HepG2 (cell line): ENCODE data around the gene HSDL1. TPM values are rescaled to one million over a fixed set of nuclear protein-coding genes. Genes with fewer than 3 reads are reported as not detected.
A peak's percentile ranks its signal among the peaks of the same experiment; 100 is the strongest.

Experiments used
- BORCS8-MEF2B ChIP-seq: sonication (generic); formaldehyde crosslinking; IDR thresholded peaks from 2 replicates; pipeline ENCODE4 v1.8.0; 2022; ENCODE audit warnings: mild to moderate bottlenecking, missing genetic modification reagents
- CCDC6 ChIP-seq: sonication (generic); formaldehyde crosslinking; IDR thresholded peaks from 2 replicates; pipeline ENCODE4 v1.8.1; 2022; ENCODE audit warnings: mild to moderate bottlenecking, missing genetic modification reagents, moderate library complexity
- GABPA ChIP-seq, 2 experiments: IDR thresholded peaks; 2 replicates each; pipeline ENCODE4 v1.6.1; 2011 to 2016; ENCODE audit warnings: low read depth in 2 of 2, low read length in 1 of 2, missing biosample characterization in 1 of 2, missing genetic modification characterization in 1 of 2
- TSC22D2 ChIP-seq: sonication (generic); formaldehyde crosslinking; IDR thresholded peaks from 2 replicates; pipeline ENCODE4 v1.5.1; 2020; ENCODE audit warnings: missing genetic modification reagents, mild to moderate bottlenecking, borderline replicate concordance
- ZBTB38 ChIP-seq: sonication (generic); formaldehyde crosslinking; IDR thresholded peaks from 2 replicates; pipeline ENCODE4 v1.5.1; 2020; ENCODE audit warnings: mild to moderate bottlenecking, missing genetic modification reagents
- ZFP36L1 ChIP-seq: sonication (generic); formaldehyde crosslinking; IDR thresholded peaks from 2 replicates; pipeline ENCODE4 v1.8.0; 2022; ENCODE audit warnings: mild to moderate bottlenecking, missing genetic modification reagents, moderate library complexity
- ZMYM3 ChIP-seq: sonication (generic); formaldehyde crosslinking; IDR thresholded peaks from 2 replicates; pipeline ENCODE4 v1.5.1; 2020; ENCODE audit warnings: mild to moderate bottlenecking, missing genetic modification reagents
- ZNF282 ChIP-seq: fragments of 450-650 bp; IDR thresholded peaks from 2 replicates; pipeline ENCODE4 v1.6.1; 2018; ENCODE audit not compliant: partially characterized antibody
- ZNF432 ChIP-seq: sonication (generic); formaldehyde crosslinking; IDR thresholded peaks from 2 replicates; pipeline ENCODE4 v1.5.0; 2020; ENCODE audit warnings: missing genetic modification reagents, mild to moderate bottlenecking, borderline replicate concordance
- ZNF616 ChIP-seq: sonication (generic); formaldehyde crosslinking; IDR thresholded peaks from 2 replicates; pipeline ENCODE4 v1.5.0; 2020; ENCODE audit warnings: low read depth, mild to moderate bottlenecking, missing genetic modification reagents
- polyA plus RNA-seq, 8 experiments: library from polyadenylated mRNA; depleted of rRNA in 3 of 8; stranded (reverse) in 7 of 8; unstranded in 1 of 8; fragments of >200 nt; fragmentation: Illumina TruSeq in 4 of 8; extraction: Trizol in 4 of 8; gene quantifications; 2 replicates each; pipeline versions ENCODE4 v1.2.1 to v1.2.3, GENCODE V29; 2011 to 2016; ENCODE audit warnings: low read depth in 4 of 8, missing spikeins in 1 of 8, mixed read lengths in 1 of 8; ENCODE audit not compliant: insufficient read depth in 1 of 8
- total RNA-seq, 5 experiments: library from RNA; depleted of rRNA; stranded (reverse); fragments of >200 nt; fragmentation: Illumina TruSeq; extraction: Trizol; gene quantifications; 2 replicates each; pipeline ENCODE4 v1.2.3, GENCODE V29; 2016; ENCODE audit warnings: low read depth in 1 of 5
- TF ChIP-seq, protein P1 (sequence below): sonication (generic); formaldehyde crosslinking; IDR thresholded peaks from 2 replicates; pipeline ENCODE4 v1.5.0; 2020; ENCODE audit warnings: mild to moderate bottlenecking, missing genetic modification reagents
- TF ChIP-seq, protein P2 (sequence below): sonication (generic); formaldehyde crosslinking; IDR thresholded peaks from 2 replicates; pipeline ENCODE4 v1.5.0; 2020; ENCODE audit warnings: missing genetic modification reagents
- TF ChIP-seq, protein P3 (sequence below), 2 experiments: fragments of 450-650 bp in 1 of 2; sonication (generic) in 1 of 2; formaldehyde crosslinking in 1 of 2; IDR thresholded peaks; 2 replicates each; pipeline versions ENCODE4 v1.6.1 to v1.8.0; 2016 to 2022; ENCODE audit warnings: antibody characterized with exemption in 1 of 2, mild to moderate bottlenecking in 1 of 2, missing genetic modification reagents in 1 of 2
- TF ChIP-seq, protein P4 (sequence below): sonication (generic); formaldehyde crosslinking; IDR thresholded peaks from 2 replicates; pipeline ENCODE4 v1.9.0; 2021; ENCODE audit warnings: missing genetic modification reagents, mild to moderate bottlenecking, borderline replicate concordance

HSDL1 gene
- total and polyA plus RNA-seq, 2 of the 13 experiments (the other 11 are each of a cell fraction or from before 2014, with no cell fraction given) = 49.2 to 49.7 TPM

DNA sequence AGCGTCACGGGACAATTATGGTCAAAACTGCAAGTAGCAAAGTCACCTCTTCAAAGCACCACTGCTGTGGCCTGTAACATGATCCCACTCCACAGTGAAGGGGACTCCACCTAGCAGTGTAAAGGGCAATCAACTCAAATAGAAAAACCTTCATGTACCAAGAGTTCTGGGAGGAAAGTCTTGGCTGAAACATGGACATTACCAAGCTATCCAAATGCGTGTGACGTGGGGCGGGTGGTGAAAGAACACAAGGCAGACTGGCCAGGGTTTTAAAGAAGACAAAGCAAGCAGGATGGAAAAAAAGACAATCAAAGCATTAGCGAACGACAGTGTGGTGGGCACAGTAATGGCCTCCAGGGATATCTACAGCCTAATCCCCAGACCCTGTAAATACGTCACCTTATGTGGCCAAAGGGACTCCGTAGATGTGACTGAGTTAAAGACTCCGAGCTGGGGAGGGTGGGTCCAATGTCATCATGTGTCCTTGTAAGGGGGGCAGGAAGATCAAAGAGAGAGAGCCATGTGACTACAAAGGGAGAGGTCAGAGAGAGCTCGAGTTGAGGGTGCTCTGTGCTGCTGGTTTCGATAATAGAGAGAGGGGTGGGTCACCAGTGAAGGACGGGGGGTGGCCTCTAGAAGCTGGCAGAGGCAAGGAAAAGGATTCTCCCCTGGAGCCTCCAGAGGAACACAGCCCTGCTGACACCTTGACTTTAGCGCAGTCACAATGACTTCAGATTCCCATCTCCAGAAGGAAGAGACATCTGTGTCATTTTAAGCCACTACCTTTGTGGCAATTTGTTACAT lies 6.0 kb downstream of the HSDL1 start (continued):
- TF ChIP-seq ZFP36L1 (peak; percentile 72), ZBTB38 (CRISPR knock-in tag) (no peak; the same call in 1 of the 2 replicates), CCDC6 (CRISPR knock-in tag) (peak; percentile 27; the same call in 1 of the 2 replicates), GABPA (IDR thresholded peaks at IDR 0.05; ENCODE audit: low read depth, low read length) (no peak), GABPA (CRISPR knock-in tag; IDR thresholded peaks at IDR 0.05; ENCODE audit: low read depth) (0 out of 2 replicates have a peak, but pooled peaks have one; percentile 41), ZMYM3 (CRISPR knock-in tag) (peak; percentile 23; the same call in 1 of the 2 replicates), ZNF282 (no peak), BORCS8-MEF2B (CRISPR knock-in tag) (no peak), ZNF616 (no peak), TSC22D2 (CRISPR knock-in tag) (0 out of 2 replicates have a peak, but pooled peaks have one; percentile 83), ZNF432 (no peak)
- TF ChIP-seq, protein P1, sequence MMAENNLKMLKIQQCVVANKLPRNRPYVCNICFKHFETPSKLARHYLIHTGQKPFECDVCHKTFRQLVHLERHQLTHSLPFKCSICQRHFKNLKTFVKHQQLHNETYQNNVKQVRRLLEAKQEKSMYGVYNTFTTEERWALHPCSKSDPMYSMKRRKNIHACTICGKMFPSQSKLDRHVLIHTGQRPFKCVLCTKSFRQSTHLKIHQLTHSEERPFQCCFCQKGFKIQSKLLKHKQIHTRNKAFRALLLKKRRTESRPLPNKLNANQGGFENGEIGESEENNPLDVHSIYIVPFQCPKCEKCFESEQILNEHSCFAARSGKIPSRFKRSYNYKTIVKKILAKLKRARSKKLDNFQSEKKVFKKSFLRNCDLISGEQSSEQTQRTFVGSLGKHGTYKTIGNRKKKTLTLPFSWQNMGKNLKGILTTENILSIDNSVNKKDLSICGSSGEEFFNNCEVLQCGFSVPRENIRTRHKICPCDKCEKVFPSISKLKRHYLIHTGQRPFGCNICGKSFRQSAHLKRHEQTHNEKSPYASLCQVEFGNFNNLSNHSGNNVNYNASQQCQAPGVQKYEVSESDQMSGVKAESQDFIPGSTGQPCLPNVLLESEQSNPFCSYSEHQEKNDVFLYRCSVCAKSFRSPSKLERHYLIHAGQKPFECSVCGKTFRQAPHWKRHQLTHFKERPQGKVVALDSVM (CRISPR knock-in tag) = no peak; the same call in 1 of the 2 replicates
- TF ChIP-seq, protein P2, sequence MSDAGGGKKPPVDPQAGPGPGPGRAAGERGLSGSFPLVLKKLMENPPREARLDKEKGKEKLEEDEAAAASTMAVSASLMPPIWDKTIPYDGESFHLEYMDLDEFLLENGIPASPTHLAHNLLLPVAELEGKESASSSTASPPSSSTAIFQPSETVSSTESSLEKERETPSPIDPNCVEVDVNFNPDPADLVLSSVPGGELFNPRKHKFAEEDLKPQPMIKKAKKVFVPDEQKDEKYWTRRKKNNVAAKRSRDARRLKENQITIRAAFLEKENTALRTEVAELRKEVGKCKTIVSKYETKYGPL (CRISPR knock-in tag) = no peak
- TF ChIP-seq, protein P3, sequence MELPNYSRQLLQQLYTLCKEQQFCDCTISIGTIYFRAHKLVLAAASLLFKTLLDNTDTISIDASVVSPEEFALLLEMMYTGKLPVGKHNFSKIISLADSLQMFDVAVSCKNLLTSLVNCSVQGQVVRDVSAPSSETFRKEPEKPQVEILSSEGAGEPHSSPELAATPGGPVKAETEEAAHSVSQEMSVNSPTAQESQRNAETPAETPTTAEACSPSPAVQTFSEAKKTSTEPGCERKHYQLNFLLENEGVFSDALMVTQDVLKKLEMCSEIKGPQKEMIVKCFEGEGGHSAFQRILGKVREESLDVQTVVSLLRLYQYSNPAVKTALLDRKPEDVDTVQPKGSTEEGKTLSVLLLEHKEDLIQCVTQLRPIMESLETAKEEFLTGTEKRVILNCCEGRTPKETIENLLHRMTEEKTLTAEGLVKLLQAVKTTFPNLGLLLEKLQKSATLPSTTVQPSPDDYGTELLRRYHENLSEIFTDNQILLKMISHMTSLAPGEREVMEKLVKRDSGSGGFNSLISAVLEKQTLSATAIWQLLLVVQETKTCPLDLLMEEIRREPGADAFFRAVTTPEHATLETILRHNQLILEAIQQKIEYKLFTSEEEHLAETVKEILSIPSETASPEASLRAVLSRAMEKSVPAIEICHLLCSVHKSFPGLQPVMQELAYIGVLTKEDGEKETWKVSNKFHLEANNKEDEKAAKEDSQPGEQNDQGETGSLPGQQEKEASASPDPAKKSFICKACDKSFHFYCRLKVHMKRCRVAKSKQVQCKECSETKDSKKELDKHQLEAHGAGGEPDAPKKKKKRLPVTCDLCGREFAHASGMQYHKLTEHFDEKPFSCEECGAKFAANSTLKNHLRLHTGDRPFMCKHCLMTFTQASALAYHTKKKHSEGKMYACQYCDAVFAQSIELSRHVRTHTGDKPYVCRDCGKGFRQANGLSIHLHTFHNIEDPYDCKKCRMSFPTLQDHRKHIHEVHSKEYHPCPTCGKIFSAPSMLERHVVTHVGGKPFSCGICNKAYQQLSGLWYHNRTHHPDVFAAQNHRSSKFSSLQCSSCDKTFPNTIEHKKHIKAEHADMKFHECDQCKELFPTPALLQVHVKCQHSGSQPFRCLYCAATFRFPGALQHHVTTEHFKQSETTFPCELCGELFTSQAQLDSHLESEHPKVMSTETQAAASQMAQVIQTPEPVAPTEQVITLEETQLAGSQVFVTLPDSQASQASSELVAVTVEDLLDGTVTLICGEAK (IDR thresholded peaks at IDR 0.05) = no peak
- TF ChIP-seq, protein P3 (CRISPR knock-in tag; IDR thresholded peaks at IDR 0.05) = no peak
- TF ChIP-seq, protein P4, sequence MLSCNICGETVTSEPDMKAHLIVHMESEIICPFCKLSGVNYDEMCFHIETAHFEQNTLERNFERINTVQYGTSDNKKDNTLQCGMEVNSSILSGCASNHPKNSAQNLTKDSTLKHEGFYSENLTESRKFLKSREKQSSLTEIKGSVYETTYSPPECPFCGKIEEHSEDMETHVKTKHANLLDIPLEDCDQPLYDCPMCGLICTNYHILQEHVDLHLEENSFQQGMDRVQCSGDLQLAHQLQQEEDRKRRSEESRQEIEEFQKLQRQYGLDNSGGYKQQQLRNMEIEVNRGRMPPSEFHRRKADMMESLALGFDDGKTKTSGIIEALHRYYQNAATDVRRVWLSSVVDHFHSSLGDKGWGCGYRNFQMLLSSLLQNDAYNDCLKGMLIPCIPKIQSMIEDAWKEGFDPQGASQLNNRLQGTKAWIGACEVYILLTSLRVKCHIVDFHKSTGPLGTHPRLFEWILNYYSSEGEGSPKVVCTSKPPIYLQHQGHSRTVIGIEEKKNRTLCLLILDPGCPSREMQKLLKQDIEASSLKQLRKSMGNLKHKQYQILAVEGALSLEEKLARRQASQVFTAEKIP (CRISPR knock-in tag) = no peak
